HG02759 (cell line): ENCODE results near the gene POGLUT3.

Experiments
- ATAC-seq: cut with Tn5 transposase; IDR thresholded peaks from one replicate; pipeline ENCODE4 v1.9.1; 2021; ENCODE audit warnings: mild to moderate bottlenecking, moderate library complexity; ENCODE audit not compliant: unreplicated experiment

The POGLUT3 gene, protein sequence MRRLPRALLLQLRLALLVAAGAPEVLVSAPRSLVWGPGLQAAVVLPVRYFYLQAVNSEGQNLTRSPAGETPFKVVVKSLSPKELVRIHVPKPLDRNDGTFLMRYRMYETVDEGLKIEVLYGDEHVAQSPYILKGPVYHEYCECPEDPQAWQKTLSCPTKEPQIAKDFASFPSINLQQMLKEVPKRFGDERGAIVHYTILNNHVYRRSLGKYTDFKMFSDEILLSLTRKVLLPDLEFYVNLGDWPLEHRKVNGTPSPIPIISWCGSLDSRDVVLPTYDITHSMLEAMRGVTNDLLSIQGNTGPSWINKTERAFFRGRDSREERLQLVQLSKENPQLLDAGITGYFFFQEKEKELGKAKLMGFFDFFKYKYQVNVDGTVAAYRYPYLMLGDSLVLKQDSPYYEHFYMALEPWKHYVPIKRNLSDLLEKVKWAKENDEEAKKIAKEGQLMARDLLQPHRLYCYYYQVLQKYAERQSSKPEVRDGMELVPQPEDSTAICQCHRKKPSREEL

DNA sequence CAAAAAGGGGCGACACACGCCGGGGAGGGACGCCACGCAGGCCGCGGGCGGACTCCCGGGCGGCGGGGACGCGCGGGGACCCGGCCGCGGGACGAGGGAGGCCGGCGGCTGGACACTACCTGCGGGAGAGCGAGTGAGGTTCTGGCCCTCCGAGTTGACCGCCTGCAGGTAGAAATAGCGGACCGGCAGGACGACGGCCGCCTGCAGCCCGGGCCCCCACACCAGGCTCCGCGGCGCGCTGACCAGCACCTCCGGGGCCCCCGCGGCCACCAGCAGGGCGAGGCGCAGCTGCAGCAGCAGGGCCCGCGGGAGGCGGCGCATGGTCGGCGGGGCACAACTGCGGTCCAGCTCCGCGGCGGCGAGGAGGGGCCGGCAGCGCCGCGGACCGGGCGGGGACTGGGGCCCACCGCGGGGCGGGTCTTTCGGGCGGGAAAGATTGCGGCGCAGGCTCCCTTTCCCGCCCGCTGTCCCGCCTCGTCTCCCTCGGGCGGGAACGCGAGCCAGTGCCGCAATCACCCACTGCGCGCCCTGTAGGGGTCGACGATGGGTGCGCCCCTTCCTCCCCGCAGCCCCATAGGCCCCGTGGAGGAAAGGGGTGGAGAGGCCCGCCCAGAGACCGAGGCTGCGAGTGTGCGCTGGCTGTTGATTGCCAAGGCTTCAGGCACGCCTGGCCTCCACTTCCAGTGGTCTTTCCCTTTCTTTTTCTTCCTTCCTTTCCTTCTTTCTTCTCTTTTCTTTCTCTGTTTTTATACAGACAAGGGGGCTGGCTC, at the start of gene POGLUT3:
Gene POGLUT3, minus strand, starts transcription at position 339 of the 770 bp plus-strand sequence. Its CDS starts 18 bp downstream, at position 321.
- peak; percentile 63 for ATAC-seq

DNA sequence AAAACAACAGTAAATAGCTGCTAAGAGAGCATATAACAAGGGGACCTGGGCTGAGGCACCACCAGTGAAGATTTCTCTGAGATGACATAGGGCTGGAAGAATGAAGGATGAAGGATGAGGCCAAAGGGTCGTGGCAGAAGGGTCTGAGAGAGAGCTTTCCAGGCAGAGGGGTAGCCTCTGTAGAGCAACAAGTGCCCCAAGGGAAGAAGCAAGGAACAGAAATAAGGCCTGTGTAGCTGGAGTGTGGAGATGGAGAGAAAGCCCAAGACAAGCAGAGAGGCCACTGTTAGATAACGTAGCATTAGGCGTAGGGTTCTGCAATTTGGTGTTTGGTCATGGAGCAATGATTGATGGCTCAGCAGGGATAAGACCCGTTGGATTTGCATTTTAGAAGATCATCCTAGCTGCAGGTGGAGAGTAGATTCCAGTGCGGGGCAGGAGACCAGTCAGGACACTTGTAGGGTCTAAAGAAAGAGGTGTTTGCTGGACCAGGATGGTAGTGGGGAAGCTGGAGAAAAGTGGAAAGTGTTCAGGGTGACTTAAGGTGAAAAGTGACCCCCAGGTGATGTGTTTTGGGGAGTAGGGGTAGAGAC, 47.8 kb upstream of the POGLUT3 start:
- ATAC-seq, result no peak

DNA sequence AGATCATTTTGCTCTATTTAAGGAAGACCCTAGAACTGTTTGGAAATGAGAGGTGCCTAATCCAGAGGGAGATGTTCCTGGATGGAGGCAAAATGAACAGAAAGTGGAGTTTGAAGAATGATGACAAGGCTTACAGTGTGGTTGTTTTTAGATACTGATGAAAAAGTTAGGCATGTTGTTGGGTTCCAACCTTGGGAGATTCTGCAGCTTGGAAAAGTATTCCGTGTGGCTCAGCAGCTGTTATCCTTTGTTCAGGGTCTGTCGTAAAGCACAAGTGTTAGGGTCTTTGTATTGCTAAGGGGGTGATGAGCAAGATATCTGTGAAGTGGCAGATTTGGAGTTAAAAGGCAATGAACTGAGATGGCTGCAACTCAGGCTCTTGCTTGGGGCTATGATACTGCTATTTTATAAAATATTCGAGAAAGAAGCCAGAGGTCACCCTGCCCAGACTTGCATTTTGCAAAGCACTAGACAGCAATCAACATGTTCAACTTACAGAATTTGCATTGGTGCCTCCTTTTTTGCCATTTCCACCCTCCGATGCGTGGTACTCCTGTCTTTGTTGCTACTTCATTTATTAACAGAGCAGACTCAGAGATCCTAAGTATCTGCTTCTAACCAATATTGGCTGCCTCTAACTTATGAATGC, 45.3 kb upstream of the POGLUT3 start:
- ATAC-seq, result no peak

DNA sequence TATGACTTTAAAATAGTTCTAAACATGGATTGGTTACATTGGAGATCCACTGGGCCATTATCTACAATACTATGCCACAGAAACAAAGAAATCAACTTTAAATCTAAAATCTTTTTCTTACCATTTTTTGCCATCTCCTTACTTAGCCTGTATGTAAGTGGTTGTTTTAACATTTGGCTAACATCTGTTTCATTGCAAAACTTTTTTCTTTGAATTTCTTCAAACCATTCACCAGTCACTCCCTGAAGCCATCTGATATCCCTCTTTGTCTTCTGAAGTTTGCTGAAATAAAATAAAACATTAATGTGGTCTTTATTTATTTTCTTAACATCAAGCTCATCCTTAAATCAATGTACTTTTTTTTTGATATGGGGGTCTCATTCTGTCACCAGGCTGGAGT, 43.3 kb upstream of the POGLUT3 start:
- ATAC-seq, result no peak

DNA sequence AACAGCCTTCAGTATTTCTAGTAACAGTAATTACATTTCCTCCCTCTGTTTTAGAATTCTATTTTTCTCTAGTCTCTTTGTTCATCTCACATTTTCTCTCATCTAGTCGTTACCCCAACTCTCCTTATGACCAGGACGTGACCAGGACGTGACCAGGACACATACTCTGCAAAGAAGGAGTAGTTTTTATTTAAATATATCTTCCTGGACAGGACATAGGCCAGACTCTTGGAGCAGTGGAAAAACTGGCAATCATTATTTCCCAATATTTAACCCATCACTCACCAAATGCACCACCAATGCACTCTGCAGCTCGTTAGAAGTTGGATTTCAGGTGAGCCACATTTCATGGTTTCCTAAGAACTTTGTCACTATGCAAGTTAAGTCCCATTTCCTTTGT, 40.3 kb upstream of the POGLUT3 start:
- ATAC-seq, result no peak

DNA sequence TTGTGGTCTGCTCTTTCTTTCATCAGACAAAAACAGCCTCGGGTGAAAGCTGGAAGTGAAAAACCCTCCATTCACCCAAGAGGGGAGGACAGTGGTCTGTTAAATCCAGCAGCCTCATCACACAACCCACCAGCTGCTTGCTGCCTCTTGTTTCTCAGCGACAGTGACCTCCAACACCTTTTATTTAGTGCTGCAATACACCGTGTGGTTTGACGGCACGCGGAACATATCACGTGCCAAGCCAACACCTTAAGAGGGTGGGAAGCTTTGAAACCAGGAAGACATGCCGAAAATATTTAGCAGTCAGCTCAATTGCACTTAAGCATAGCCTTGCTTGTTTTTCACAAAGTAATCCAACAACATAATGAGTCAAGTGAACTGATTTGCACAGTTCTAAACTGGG, 39.8 kb upstream of the POGLUT3 start:
- ATAC-seq, result peak; percentile 39

DNA sequence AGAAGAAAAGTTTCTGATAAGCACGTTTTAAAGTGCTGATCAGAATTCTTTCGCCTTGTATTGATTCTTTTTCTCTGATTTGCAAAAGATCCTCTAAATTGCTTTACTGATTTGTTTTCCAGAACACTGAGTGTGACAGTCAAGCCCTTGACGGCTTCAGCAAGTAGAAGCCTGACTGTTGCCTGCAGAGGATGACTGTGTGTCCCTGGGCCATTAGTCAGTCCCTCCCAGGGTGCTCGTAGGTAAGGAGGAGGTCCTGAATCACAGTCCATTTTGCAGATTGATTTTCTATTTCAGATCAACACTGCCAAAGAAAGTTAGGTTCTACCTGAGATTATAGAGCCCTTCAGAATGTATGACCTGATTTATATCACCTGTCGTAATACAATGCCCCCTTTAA, 38.6 kb upstream of the POGLUT3 start:
- ATAC-seq, result no peak

DNA sequence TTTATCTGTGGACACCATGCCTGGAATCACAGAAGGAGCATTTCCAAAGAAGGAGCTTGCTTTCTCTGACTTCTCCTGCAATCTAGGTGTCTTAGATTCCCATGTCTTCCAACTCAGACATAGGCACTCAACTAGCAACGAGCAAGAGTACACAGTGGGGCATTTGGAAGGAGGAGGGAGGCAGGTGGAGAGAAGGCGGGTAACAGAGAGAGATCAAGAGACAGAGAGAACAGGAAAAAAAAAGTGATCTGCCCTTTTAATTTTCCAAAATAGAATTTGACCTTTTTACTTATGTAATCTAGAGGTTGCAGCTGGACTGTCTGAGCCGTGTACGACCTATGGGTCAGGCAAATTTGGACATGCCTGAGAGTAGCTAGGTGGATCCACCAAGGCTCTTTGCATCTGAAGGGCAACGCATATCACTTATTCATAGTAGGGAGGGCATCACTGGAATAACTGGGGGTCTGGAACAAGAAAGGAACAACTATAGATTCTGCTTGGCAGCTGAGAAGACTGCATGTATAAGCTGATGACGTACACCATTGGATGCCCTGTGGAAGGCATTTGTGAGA, 37.3 kb upstream of the POGLUT3 start:
- ATAC-seq, result no peak

DNA sequence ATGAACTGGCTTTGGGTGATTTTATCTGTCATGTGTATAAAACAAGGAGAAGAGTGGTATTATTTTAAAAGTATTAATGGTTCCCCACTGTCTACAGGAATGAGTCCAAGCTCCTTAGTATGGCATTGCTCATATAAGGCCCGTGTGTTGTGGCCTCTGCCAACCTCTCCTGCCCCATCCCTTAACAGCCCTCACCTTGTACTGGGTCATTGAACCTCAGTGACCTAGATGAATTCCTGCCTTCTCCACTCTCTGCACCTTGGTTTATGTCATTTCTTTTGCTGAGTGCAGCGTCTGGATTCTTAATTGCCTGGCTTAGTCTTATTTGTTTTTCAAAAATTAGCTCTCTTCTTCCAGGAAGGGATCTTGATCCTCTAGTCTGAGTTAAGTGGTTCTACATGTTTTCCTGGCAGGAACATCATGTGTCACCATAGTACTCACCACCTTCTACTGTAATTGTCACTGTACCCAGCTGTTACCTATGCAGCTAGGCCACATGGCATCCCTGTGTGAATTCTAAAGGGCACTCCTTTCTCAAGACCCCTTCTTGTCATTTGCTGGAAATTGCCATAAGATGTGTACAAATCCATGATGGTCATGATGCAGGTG, 36.2 kb upstream of the POGLUT3 start:
- no peak for ATAC-seq

DNA sequence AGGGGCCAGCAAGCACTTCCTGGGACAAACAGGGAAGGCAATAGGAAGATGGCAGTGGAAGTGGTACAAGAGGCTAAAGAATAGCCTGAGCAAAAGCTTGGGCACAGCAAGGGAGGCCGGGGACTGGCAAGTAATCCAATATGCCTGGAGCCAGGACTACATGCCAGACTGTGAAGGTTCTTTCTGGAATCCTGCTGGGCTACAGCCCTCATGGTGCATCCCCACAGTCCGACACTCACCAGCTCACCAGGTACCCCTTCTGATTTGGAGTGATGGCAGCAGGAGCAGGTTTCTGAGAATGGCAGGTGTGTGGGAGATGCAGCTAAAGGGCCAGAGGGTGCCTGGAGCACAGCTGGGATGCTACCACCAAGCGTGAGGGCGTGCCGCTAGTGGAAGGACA, 32.2 kb upstream of the POGLUT3 start:
- ATAC-seq, result no peak

DNA sequence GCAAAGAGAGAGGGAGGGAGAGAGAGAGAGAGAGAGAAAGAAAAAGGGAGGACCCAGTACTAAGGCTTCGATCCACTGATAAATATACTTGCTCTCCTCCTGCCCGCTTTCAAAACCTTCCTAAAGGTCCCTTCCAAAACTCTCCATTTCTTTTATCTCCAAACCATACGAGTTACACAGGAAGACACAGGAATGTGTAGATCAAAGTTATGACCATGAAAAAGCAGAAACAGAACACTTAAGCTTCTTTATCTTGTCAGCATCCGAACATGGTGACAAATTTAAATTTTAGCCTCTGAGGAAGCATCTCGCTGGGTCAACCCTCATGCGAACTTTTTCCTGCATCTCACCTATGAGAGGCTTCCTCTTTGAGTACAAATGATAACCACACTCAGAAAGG, 29.2 kb upstream of the POGLUT3 start:
- no peak for ATAC-seq

DNA sequence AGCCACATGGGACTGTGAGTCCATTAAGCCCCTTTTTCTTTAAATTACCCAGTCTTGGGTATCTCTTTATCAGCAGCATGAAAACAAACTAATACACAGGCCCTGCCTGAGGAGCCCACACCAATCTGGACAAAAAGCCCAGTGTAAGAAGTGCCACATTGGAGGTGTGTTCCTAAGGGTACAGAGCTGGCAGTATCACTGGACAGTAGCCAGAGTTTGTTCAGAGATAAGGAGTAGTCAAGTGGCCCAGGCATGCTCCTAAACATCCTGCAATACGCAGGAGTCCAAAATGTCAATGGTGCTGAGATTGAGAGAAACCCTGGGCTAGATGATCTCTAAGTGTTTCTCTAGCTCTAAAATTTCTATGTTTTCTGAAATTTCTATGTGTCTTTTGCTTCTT, 27.0 kb upstream of the POGLUT3 start:
- no peak for ATAC-seq

DNA sequence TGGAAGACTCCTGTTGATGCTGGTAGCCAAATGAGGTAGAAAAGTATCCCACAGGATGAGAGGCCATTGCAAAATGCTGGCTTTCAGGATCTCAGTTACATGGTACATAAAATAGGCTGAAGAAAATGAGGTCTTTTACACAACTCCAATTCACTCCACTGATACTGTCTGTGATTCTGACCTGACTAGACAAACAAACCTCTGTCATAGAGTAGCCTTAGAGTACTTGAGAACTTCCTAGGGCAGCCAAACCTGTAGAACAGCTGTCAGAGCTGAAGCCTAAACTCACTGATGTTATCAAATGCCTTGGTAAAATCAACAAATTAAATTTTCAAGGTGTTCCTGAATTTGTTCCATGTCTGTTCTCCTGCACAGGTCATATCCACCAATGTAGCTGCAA, 26.2 kb upstream of the POGLUT3 start:
- ATAC-seq, result no peak

DNA sequence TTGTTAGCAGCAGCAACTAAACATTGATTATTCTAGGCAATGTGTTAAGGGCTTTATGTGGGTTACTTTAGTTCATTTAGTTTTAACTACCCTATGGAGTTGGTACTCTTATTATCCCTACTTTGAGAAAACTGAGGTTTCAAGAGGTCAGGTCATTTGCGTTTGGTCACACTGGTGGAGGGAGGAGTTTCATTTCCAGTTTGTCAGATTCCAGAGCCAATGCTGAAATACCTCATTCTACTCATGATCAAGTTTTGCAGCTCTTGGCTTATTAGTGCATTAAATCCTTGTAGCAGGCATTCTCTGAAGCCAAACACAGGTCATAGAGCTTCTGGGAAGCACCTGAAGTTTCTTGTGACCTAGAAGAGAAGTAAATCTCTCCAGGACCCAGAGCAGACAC, 24.1 kb upstream of the POGLUT3 start:
- ATAC-seq, result no peak

DNA sequence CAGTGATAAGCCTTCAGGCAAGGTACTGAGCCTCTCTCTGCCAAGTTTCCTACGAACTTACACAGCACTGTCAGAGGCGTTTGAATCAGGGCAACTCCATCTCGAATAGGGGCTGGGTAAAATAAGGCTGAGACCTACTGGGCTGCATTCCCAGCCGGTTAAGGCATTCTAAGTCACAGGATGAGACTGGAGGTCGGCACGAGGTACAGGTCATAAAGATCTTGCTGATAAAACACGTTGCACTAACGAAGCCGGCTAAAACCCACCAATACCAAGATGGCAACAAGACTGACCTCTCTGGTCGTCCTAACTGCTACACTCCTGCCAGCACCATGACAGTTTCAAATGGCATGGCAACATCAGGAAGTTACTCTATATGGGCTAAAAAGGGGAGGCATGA, 20.4 kb upstream of the POGLUT3 start:
- no peak for ATAC-seq

DNA sequence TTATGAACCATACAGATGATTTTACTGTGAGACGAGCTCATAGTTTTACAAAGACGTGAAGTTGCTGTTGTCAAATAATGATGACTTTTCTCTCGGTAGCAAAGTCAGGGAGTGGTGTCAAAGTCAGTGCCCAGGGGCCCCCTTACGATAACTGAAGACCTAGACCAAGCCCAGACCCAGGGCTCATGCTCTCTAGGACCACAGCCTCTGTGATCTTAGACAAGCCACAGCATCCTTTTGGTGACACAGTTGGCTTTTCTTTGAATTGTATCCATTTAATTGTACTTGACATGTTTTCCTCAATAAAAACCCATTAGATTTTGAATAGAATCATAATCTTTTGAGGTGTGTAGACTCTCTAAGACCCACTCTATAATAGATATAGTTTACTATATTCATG, 17.9 kb upstream of the POGLUT3 start:
- no peak for ATAC-seq

DNA sequence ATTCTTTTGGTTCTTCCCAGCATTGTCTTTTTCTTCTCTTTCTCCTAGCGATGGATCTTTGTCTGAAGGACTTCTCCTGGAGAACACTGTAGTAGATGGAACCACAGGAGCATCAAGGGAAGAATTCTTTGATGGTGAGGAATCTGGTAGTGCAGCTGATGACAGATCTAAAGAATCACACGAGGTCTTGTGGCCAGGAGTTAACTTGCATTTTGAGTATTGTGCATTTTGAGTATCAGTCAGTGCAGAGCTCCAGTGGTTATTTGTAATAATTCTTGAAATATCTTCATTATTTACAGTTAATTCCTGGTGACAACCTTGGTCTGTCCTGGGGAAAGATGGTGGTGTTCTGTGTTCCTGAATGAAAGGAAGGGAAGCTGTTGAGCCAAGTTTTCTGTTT, 14.5 kb upstream of the POGLUT3 start:
- ATAC-seq, result no peak

DNA sequence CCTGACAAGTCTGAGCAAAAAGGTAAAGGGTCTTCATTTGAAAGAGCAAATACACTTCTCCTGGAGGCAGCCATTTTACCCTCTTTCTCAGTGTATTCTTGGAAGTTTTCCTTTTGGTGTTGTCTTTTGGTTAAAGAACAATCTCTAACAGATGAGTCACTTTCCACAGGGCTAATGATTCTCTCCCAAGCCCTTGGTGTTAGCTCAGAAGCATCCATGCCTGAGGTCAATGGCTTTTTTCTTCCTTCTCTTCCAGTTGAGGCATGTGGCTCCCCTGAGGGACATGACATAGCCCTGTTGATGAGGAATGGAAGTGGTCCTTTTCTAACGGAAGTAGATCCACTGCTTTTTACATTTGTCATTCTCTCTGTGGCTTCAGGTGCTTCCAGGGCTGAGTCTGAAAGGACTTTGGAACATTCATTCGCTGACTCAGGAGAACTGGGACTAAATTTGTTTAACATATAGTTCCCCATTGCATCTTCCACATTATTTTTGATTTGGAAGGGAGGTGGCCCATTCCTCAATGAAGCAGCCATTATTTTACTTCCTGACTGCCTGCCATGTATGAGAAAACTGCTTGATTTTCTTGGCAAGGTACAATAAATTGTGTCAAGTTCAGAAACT, 13.8 kb upstream of the POGLUT3 start:
- ATAC-seq, result no peak

DNA sequence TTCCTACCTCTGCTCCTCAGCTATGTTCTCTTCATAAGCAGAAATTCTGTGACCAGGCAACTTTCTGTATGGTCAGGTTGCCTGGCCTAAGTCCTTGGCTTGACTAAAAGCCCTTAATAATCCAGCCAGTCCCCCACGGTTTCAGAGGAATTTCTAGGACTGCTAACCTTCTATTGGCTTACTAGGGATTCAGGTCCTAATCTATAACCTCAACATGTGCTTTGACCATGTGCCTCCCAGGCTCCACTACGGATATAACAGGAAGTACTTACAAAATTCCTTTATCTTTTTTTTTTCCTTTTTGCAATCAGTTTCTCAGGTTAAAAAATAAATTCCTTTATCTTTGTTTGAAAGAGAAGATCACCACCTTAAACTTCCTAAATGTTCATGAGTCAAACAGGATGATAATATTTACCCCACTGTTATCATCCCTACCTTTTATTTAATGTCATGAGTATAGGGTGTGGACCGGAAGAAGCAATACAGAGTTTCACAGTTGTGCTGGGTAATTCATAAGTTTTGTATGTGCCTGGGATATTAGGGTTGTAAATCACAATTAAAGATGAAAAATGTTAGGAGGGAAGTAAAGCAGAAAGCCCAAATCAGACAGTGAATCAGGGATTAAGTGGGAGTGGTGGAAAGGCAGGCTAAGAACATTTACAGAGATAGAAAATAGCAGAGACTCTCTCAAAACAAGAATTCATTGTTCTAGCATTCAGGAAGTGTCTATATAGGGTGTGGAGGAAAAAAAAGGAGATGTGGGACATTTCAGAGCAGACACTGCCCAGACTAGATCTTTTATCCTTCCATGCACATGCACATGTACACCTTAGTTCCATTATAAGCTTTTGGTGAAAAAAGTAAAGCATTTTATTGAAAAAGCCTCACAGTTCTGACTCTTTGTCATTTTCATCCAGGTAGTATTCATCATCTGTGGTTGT, 10.7 kb upstream of the POGLUT3 start:
- no peak for ATAC-seq
